ENCODE measurements around the gene CTTN. TPM values are rescaled to one million over a fixed set of nuclear protein-coding genes. Genes with fewer than 3 reads are reported as not detected.

Gene CTTN
- total RNA-seq, 1 experiment from 2014 or later, result 121 TPM

GRCh38 chr11:70422692-70423522 is 24.6 kb downstream of the CTTN start:
- in situ Hi-C loops (cut with HindIII; ENCODE audit: low sequenced_read_pairs), result no loop called here
- no peak for DNase-seq (ENCODE audit: low spot score)

- no peak for DNase-seq (ENCODE audit: low spot score)
- in situ Hi-C loops (cut with HindIII; ENCODE audit: low sequenced_read_pairs), result no loop called here
These were observed 25.5 kb downstream of the CTTN start for GRCh38 chr11:70423523-70424505.

- in situ Hi-C loops (cut with HindIII; ENCODE audit: low sequenced_read_pairs), result no loop called here
- no peak for DNase-seq (ENCODE audit: low spot score)
These were observed 26.5 kb downstream of the CTTN start for GRCh38 chr11:70424765-70425344.

- in situ Hi-C loops (cut with HindIII; ENCODE audit: low sequenced_read_pairs), result no loop called here
- DNase-seq (ENCODE audit: low spot score), result no peak
These were observed 29.1 kb downstream of the CTTN start for GRCh38 chr11:70427436-70427835.

DNA sequence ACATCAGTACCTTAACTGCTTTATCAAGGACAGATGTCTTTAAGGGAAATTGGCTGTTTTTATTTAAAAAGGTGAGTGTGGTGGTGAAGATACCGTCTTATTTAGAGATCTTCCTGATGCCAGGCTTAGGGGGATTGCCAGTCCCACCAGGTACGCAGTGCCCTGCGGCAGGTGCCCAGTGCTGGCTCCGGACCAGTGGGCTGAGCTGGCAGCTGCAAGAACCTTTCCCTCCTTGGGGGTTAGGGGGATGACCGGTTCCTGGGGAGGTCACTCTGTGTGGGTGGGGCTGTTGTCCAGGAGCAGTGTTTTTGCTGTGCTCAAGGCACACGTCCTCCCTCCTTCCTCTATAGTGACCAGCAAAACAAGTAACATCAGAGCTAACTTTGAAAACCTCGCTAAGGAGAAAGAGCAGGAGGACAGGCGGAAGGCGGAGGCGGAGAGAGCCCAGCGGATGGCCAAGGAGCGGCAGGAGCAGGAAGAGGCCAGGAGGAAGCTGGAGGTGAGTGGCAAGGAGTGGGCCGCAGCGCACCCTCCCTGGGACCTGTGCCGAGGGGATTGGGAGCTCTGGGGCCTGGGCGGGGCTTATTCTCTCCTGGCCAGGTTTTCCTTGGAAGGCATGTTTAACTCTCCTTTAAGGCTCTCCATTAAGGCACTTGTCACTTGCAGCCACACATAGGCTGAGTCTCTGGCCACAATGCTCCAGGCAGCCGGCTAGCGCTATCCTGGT is 30.5 kb downstream of the CTTN start:
- no peak for DNase-seq (ENCODE audit: low spot score)
- in situ Hi-C loops (cut with HindIII; ENCODE audit: low sequenced_read_pairs), result no loop called here

DNA sequence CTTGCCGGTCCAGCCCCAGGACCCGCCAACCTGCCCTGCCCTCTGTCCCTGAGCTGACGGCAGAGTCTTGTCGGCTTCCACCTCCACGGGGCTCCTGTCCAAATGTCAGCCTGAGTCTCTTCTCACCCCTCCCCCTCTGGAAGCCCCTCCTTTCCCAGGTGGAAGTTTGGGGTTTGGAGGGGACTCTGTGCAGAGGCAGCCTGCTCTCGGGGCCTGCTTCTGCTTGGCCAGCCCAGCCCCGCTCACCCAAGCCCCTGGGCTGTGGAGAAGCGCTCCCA is 31.0 kb downstream of the CTTN start:
- no peak for DNase-seq (ENCODE audit: low spot score)
- in situ Hi-C loops (cut with HindIII; ENCODE audit: low sequenced_read_pairs), result no loop called here

- in situ Hi-C loops (cut with HindIII; ENCODE audit: low sequenced_read_pairs), result no loop called here
- no peak for DNase-seq (ENCODE audit: low spot score)
These were observed 31.6 kb downstream of the CTTN start for GRCh38 chr11:70429724-70430521.

DNA sequence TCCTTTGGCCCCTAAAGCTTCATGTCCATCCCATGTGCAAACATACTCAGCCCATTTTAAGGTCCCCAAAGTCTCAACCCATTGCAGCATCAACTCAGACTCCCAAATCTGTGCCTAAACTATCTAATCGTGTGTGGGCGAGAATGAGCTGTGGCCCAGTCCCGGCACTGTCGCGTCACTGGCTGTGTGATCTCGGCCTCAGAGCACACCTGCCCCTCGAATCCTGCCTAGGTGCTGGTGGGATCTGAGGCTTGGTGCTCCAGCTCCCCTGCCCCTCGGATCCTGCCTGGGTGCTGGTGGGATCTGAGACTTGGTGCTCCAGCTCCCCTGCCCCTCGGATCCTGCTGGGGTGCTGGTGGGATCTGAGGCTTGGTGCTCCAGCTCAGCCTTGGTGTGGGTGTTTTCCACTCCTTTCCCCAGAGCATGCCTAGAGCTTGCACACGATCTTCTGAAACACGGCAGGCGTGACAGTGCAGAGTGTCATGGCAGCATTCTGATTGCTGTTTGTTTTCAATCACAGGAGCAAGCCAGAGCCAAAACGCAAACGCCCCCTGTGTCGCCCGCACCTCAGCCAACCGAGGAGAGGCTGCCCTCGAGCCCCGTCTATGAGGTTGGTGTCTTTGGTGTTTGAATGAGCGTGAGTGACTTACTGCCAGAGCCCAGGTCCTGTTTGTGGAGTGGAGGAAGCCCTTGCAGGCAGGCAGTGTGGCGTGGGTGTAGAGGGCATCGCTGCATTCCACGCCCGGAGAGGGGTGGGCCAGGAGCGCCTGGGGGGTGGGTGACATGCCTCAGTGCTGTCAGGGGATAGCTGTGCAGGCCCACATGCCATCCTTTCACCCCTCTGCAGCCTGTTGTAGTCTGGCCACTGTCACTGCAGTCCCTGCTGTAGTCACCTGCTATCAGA is 32.6 kb downstream of the CTTN start:
- in situ Hi-C loops (cut with HindIII; ENCODE audit: low sequenced_read_pairs), result no loop called here
- DNase-seq (ENCODE audit: low spot score), result no peak

- no peak for DNase-seq (ENCODE audit: low spot score)
- in situ Hi-C loops (cut with HindIII; ENCODE audit: low sequenced_read_pairs), result no loop called here
These were observed 33.3 kb downstream of the CTTN start for GRCh38 chr11:70431611-70432010.

- in situ Hi-C loops (cut with HindIII; ENCODE audit: low sequenced_read_pairs), result no loop called here
- no peak for DNase-seq (ENCODE audit: low spot score)
These were observed 33.7 kb downstream of the CTTN start for GRCh38 chr11:70432065-70432464.

- in situ Hi-C loops (cut with HindIII; ENCODE audit: low sequenced_read_pairs), result no loop called here
- DNase-seq (ENCODE audit: low spot score), result no peak
These were observed 34.3 kb downstream of the CTTN start for GRCh38 chr11:70432580-70432979.

DNA sequence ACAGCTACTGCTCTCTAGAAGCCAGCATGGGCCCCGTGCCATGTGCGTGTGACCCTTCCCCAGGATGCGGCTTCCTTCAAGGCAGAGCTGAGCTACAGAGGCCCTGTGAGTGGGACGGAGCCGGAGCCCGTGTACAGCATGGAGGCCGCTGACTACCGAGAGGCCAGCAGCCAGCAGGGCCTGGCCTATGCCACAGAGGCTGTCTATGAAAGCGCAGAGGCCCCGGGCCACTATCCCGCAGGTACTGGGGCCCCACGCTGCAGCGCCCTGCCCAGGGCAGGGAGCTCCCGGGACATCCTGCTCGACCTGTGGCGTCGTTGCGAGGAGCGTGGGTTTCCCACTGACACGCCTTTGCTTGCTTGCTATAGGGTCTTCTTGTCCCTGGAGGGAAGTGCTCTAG is 34.7 kb downstream of the CTTN start:
- in situ Hi-C loops (cut with HindIII; ENCODE audit: low sequenced_read_pairs), result no loop called here
- DNase-seq (ENCODE audit: low spot score), result no peak

DNA sequence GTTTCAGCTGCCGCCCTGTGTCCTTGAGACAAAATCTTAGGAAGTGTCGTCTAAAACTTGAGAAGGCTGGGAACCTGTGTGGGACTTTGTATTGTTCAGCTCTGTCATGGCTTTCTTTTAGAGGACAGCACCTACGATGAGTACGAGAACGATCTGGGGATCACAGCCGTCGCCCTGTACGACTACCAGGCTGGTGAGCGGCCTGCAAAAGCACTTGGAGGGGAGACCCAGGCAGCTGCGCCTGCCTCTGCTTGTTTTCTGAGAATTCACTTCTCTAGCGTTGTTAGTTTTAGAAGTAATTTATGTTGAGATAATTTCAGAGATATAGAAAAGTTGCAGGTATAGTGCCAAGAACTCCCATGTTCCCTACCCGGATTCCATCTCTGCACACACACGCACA is 35.2 kb downstream of the CTTN start:
- in situ Hi-C loops (cut with HindIII; ENCODE audit: low sequenced_read_pairs), result no loop called here
- no peak for DNase-seq (ENCODE audit: low spot score)

DNA sequence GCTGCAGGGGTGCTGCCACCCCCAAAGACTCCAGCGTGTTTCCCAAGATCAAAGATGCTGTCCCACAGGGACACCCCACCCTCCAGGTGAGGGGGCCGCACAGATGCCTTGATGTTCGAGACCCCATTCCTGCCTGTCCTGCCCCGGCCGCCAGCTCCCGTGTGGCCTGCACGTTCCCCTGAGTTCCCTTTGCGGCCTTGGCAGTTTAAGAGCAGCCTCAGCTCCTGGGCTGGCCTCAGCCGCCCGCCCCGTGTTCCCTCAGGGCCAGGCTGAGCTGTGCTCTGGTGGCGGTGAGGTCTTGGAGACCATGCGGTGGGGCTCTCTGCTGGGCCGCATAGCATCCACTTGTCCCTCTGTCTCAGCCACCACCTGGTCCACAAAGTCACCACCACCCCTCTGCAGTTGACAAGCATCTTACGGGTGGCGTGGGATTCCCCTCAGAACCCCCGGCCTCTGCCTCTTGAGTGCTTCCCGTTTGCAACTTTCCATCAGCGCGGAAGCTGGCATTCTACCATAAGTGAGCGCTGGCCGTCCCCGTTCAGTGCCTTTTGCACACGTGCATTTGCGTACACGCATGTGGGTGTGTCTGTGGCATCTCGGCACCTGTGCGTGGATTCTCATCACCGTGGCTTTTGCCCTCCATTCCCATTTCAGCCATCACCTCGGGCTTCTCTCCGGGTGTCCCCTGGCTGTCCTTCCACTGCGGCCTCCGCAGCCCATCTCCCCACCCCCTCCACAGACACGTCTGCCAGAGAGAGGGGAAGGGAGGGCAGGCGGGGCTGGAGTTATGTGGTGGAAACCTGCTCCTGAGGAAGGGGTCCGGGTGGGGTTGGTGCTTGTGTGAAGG is 35.9 kb downstream of the CTTN start:
- no peak for DNase-seq (ENCODE audit: low spot score)
- in situ Hi-C loops (cut with HindIII; ENCODE audit: low sequenced_read_pairs), result no loop called here

- no peak for DNase-seq (ENCODE audit: low spot score)
- in situ Hi-C loops (cut with HindIII; ENCODE audit: low sequenced_read_pairs), result no loop called here
These were observed 36.5 kb downstream of the CTTN start for GRCh38 chr11:70434813-70435278.

- in situ Hi-C loops (cut with HindIII; ENCODE audit: low sequenced_read_pairs), result no loop called here
- no peak for DNase-seq (ENCODE audit: low spot score)
These were observed 37.0 kb downstream of the CTTN start for GRCh38 chr11:70435361-70435760.

Data from G401 (cell line).